DOHH2 (cell line): Measurements from ENCODE around the gene ZNF335.

Source experiments
- H3F3A ChIP-seq: fragments of 200-600 bp; sonication (generic), shearing (Covaris generic); 2 replicates; pipeline ENCODE4 v1.6.0; 2016; ENCODE audit warnings: antibody characterized with exemption, mild to moderate bottlenecking; ENCODE audit not compliant: control insufficient read depth, insufficient read depth
- H3K27ac ChIP-seq: fragments of 200-600 bp; sonication (generic); 2 replicates; pipeline ENCODE4 v1.5.1; 2014; ENCODE audit warnings: low read depth, mild to moderate bottlenecking, low read length, moderate library complexity
- H3K27me3 ChIP-seq: fragments of 200-600 bp; sonication (generic); 2 replicates; pipeline ENCODE4 v1.6.1; 2014; ENCODE audit warnings: mild to moderate bottlenecking, low read length, mixed read lengths; ENCODE audit not compliant: control insufficient read depth
- H3K36me3 ChIP-seq: fragments of 200-600 bp; sonication (generic); 2 replicates; pipeline ENCODE4 v1.6.1; 2014; ENCODE audit warnings: mild to moderate bottlenecking, low read length, moderate library complexity, mixed read lengths; ENCODE audit not compliant: control insufficient read depth
- H3K4me1 ChIP-seq: fragments of 200-600 bp; sonication (generic); 2 replicates; pipeline ENCODE4 v1.6.1; 2014; ENCODE audit warnings: mild to moderate bottlenecking, low read length, mixed read lengths; ENCODE audit not compliant: control insufficient read depth
- H3K4me2 ChIP-seq: fragments of 200-600 bp; sonication (generic); 2 replicates; pipeline ENCODE4 v1.6.0; 2014; ENCODE audit warnings: mild to moderate bottlenecking, low read length, moderate library complexity
- H3K4me3 ChIP-seq: fragments of 200-600 bp; sonication (generic); 2 replicates; pipeline ENCODE4 v1.5.1; 2014; ENCODE audit warnings: mild to moderate bottlenecking, low read length, mixed read lengths
- H3K79me2 ChIP-seq: fragments of 200-600 bp; sonication (generic); 2 replicates; pipeline ENCODE4 v1.6.1; 2014; ENCODE audit warnings: mild to moderate bottlenecking, low read length, mixed read lengths; ENCODE audit not compliant: control insufficient read depth
- H3K9me2 ChIP-seq: fragments of 200-600 bp; sonication (generic); replicated peaks from 2 replicates; pipeline ENCODE4 v1.6.1; 2014; ENCODE audit warnings: mild to moderate bottlenecking, low read length, mixed read lengths; ENCODE audit not compliant: control insufficient read depth
- H3K9me3 ChIP-seq: fragments of 200-600 bp; sonication (generic); 2 replicates; pipeline ENCODE4 v1.6.1; 2014; ENCODE audit warnings: antibody characterized with exemption, low read length, mixed read lengths; ENCODE audit not compliant: control insufficient read depth, insufficient read depth
- H4K20me1 ChIP-seq: fragments of 200-600 bp; sonication (generic); 2 replicates; pipeline ENCODE4 v1.6.0; 2014; ENCODE audit warnings: low read depth, mild to moderate bottlenecking, antibody characterized with exemption, low read length, moderate library complexity; ENCODE audit not compliant: control insufficient read depth, insufficient read depth
- CTCF ChIP-seq: fragments of 200-600 bp; sonication (generic); IDR thresholded peaks from one replicate; pipeline ENCODE4 v1.5.1; 2014; ENCODE audit warnings: antibody characterized with exemption, mild to moderate bottlenecking, low read depth, low read length; ENCODE audit not compliant: poor library complexity, severe bottlenecking
- EZH2phosphoT487 ChIP-seq: fragments of 200-600 bp; sonication (generic); IDR thresholded peaks from 2 replicates; pipeline ENCODE4 v1.6.1; 2017; ENCODE audit warnings: borderline replicate concordance, mild to moderate bottlenecking, antibody characterized with exemption, low read length, moderate library complexity, mixed read lengths

ZNF335 gene

GRCh38 chr20:45944151-45944964, 27.6 kb downstream of the ZNF335 start:
- Histone ChIP-seq H3F3A (no peaks in the 10 kb centered on the region), H3K27me3 (no peaks in the 10 kb centered on the region), H3K4me1 (no peaks in the 10 kb centered on the region), H3K36me3 (peaks cover 85% of the 10 kb centered on the region), H3K9me2 (no peaks in the 10 kb centered on the region), H3K4me3 (no peak overlapping the region), H4K20me1 (no peaks in the 10 kb centered on the region), H3K27ac (no peak overlapping the region), H3K4me2 (no peak overlapping the region), H3K9me3 (no peaks in the 10 kb centered on the region), H3K79me2 (no peaks in the 10 kb centered on the region)
- no peak for TF ChIP-seq CTCF
- no peak for TF ChIP-seq EZH2phosphoT487

GRCh38 chr20:45943613-45944012, 28.4 kb downstream of the ZNF335 start:
- H3K79me2 ChIP-seq: peaks cover under 1% of the 10 kb centered on the region; the same call in 1 of the 2 replicates
- H4K20me1 ChIP-seq: no peaks in the 10 kb centered on the region
- no peak overlapping the region for H3K27ac ChIP-seq
- no peak for TF ChIP-seq CTCF
- TF ChIP-seq EZH2phosphoT487: no peak
- H3K27me3 ChIP-seq: no peaks in the 10 kb centered on the region
- no peaks in the 10 kb centered on the region for H3F3A ChIP-seq
- H3K4me1 ChIP-seq: no peaks in the 10 kb centered on the region
- no peaks in the 10 kb centered on the region for H3K9me2 ChIP-seq
- no peak overlapping the region for H3K4me3 ChIP-seq
- H3K4me2 ChIP-seq: no peak overlapping the region
- H3K9me3 ChIP-seq: no peaks in the 10 kb centered on the region
- H3K36me3 ChIP-seq: peaks cover 85% of the 10 kb centered on the region

- TF ChIP-seq EZH2phosphoT487 (no peak), CTCF (no peak)
- Histone ChIP-seq H3K27me3 (no peaks in the 10 kb centered on the region), H4K20me1 (peaks cover 2% of the 10 kb centered on the region; the same call in 1 of the 2 replicates)
Measured at GRCh38 chr20:45940469-45940868, 31.5 kb downstream of the ZNF335 start.

More at GRCh38 chr20:45940469-45940868, 31.5 kb downstream of the ZNF335 start:
- Histone ChIP-seq H3K4me2 (no peak overlapping the region), H3K9me3 (no peaks in the 10 kb centered on the region), H3K79me2 (peaks cover 31% of the 10 kb centered on the region), H3K9me2 (no peaks in the 10 kb centered on the region), H3F3A (no peaks in the 10 kb centered on the region), H3K4me3 (no peak overlapping the region), H3K36me3 (peaks cover 79% of the 10 kb centered on the region), H3K4me1 (peaks cover 5% of the 10 kb centered on the region), H3K27ac (no peak overlapping the region)
